Adrenal gland (tissue), 12 donors: Measurements from ENCODE around the gene CMTM4. TPM values are rescaled to one million over a fixed set of nuclear protein-coding genes. Genes with fewer than 3 reads are reported as not detected.
"Not testable (repeated sequence)": the region's sequence is repeated elsewhere in the genome, so short reads cannot be mapped to it uniquely, and the experiment has no call there.

ENCODE experiments used
- DNase-seq, 7 donors: peaks; one replicate each; pipeline ENCODE4 v3.0.0-alpha.2; 2019 to 2020
- H3K27ac ChIP-seq, 5 donors: fragments of 200-600 bp; sonication (generic) in 4 of 5; 1 replicate in 3 of 5; 2 replicates in 2 of 5; pipeline versions ENCODE4 v1.5.1 to v1.8.0; 2016 to 2020; ENCODE audit warnings: mild to moderate bottlenecking in 1 of 5
- H3K27me3 ChIP-seq: fragments of 200-600 bp; 2 replicates; pipeline ENCODE4 v1.8.0; 2021
- H3K36me3 ChIP-seq, 2 donors: fragments of 200-600 bp; replicated peaks in 1 of 2; 1 replicate in 1 of 2; 2 replicates in 1 of 2; pipeline versions ENCODE4 v1.5.1 to v1.8.0; 2018 to 2022
- H3K4me1 ChIP-seq, 2 donors: fragments of 200-600 bp; replicated peaks in 1 of 2; 1 replicate in 1 of 2; 2 replicates in 1 of 2; pipeline versions ENCODE4 v1.5.1 to v1.8.0; 2018 to 2021
- H3K4me3 ChIP-seq, 4 donors: fragments of 200-600 bp; sonication (generic) in 3 of 4; one replicate each; pipeline ENCODE4 v1.5.1; 2016 to 2018
- H3K9me3 ChIP-seq, 3 donors: fragments of 200-600 bp; sonication (generic) in 1 of 3; replicated peaks in 1 of 3; 1 replicate in 2 of 3; 2 replicates in 1 of 3; pipeline versions ENCODE4 v1.5.1 to v1.8.0; 2016 to 2021
- CTCF ChIP-seq, 6 experiments: fragments of 450-650 bp in 4 of 6; fragments of 200-600 bp in 2 of 6; sonication (generic) in 1 of 6; IDR thresholded peaks; 1 replicate in 5 of 6; 2 replicates in 1 of 6; pipeline versions ENCODE4 v1.5.1 to v1.8.0; 2016 to 2021; ENCODE audit warnings: antibody characterized with exemption in 6 of 6, mild to moderate bottlenecking in 2 of 6, moderate library complexity in 1 of 6
- POLR2A ChIP-seq, 2 donors: fragments of 450-650 bp; IDR thresholded peaks; one replicate each; pipeline ENCODE4 v1.6.1; 2017; ENCODE audit warnings: antibody characterized with exemption in 2 of 2, mild to moderate bottlenecking in 2 of 2, moderate library complexity in 1 of 2
- WGBS, 4 donors: extraction: QIAGEN DNeasy Blood & Tissue Kit in 2 of 4; methylation state at CpG; one replicate each; pipeline versions ENCODE4 v1.1.5 to v1.1.7; 2013 to 2017; 5-methylcytosine and 5-hydroxymethylcytosine counted together
- intact Hi-C, 2 donors: fragments of 100-400 bp; cut with DNase I; formaldehyde crosslinking; loops; one replicate each; pipeline versions ENCODE4 v1.14.1 to v1.15.0; 2022 to 2023
- polyA plus RNA-seq, 3 donors: library from polyadenylated mRNA; stranded (reverse); fragments of 200-250 nt in 2 of 3; fragments of 350-450 nt in 1 of 3; fragmentation: Illumina TruSeq in 1 of 3; extraction: RNeasy Lipid Tissue Mini Kit (QIAGEN cat#74804) in 1 of 3; gene quantifications; one replicate each; pipeline ENCODE4 v1.2.3, GENCODE V29; 2013 to 2014
- total RNA-seq, 9 donors: library from RNA; depleted of rRNA in 4 of 9; stranded (reverse); fragments of >200 nt in 4 of 9; fragments of 120-200 nt in 1 of 9; fragmentation: NEBNext Ultra II Directional in 1 of 9; extraction: Animal tissue kit (Norgen Biotek cat#: 25700) in 1 of 9; gene quantifications; one replicate each; pipeline versions ENCODE4 v1.1.0 to v1.2.4, GENCODE V29; 2013 to 2023
- donor health status: healthy with polysubstance abuse.
- donor health status: Bipolar disorder and iron deficiency.
- donor health status: DM: yes; HTN: yes; CAD: no.
- donor health status: DM: no; HTN: no; CAD: no.
- donor health status: DM: no; HTN: no; CAD: no.
- donor health status: DM: yes; HTN: yes; CAD: no.

The CMTM4 gene
- total and polyA plus RNA-seq, 12 donors: 9.2 to 35.3 (median 20.0) TPM

- Histone ChIP-seq H3K36me3 (no peaks in the 10 kb centered on the region), H3K27me3 (no peaks in the 10 kb centered on the region), H3K4me3 (no peak overlapping the region), H3K9me3 (no peaks in the 10 kb centered on the region), H3K27ac (no peak overlapping the region), H3K4me1 (no peaks in the 10 kb centered on the region)
- intact Hi-C loops: no loop called here
- TF ChIP-seq POLR2A (IDR thresholded peaks at IDR 0.05): no peak
- no peak for TF ChIP-seq CTCF (IDR thresholded peaks at IDR 0.05)
- DNase-seq: no peak
- WGBS, 4 donors: 79 to 88% (median 82%) methylated on average over 5 of the region's 5 CpGs
Observed at GRCh38 chr16:66596986-66597848, 99.3 kb downstream of the CMTM4 start.

GRCh38 chr16:66596559-66596958, 100.0 kb downstream of the CMTM4 start:
- H3K27ac ChIP-seq, intact Hi-C loops, H3K36me3 ChIP-seq: not testable (repeated sequence)

GRCh38 chr16:66594739-66595138, 101.8 kb downstream of the CMTM4 start:
- 61 to 74% (median 66%) methylated on average over 7 of the region's 7 CpGs for WGBS, 4 donors
- DNase-seq: no peak
- H3K4me1 ChIP-seq: no peaks in the 10 kb centered on the region
- H3K36me3 ChIP-seq: no peaks in the 10 kb centered on the region
- no peak for TF ChIP-seq CTCF (IDR thresholded peaks at IDR 0.05)
- TF ChIP-seq POLR2A (IDR thresholded peaks at IDR 0.05): no peak
- H3K27me3 ChIP-seq: no peaks in the 10 kb centered on the region
- no peak overlapping the region for H3K4me3 ChIP-seq
- no peaks in the 10 kb centered on the region for H3K9me3 ChIP-seq
- intact Hi-C loops: no loop called here
- no peak overlapping the region for H3K27ac ChIP-seq

More at GRCh38 chr16:66596559-66596958, 100.0 kb downstream of the CMTM4 start:
- not testable (repeated sequence) for H3K4me3 ChIP-seq, H3K4me1 ChIP-seq, H3K27me3 ChIP-seq, DNase-seq, H3K9me3 ChIP-seq
- 91 to 100% (median 97%) methylated on average over 4 of the region's 4 CpGs for WGBS, 4 donors

- TF ChIP-seq CTCF (IDR thresholded peaks at IDR 0.05) (no peak), POLR2A (IDR thresholded peaks at IDR 0.05) (no peak)
- Histone ChIP-seq H3K27ac (no peak overlapping the region), H3K4me3 (no peak overlapping the region), H3K9me3 (no peaks in the 10 kb centered on the region), H3K27me3 (no peaks in the 10 kb centered on the region), H3K36me3 (no peaks in the 10 kb centered on the region), H3K4me1 (no peaks in the 10 kb centered on the region)
- intact Hi-C loops: no loop called here
- DNase-seq: no peak
- 94 to 99% (median 97%) methylated on average over 3 of the region's 3 CpGs for WGBS, 4 donors
Observed at GRCh38 chr16:66592814-66593213, 103.7 kb downstream of the CMTM4 start.

- peak in 1 of 7 donors; percentile 14 for DNase-seq
- Histone ChIP-seq H3K27me3 (no peaks in the 10 kb centered on the region), H3K9me3 (no peaks in the 10 kb centered on the region), H3K4me1 (no peaks in the 10 kb centered on the region), H3K36me3 (no peaks in the 10 kb centered on the region), H3K27ac (no peak overlapping the region), H3K4me3 (no peak overlapping the region)
- 83 to 91% (median 87%) methylated on average over 3 of the region's 3 CpGs for WGBS, 4 donors
- intact Hi-C loops: no loop called here
- no peak for TF ChIP-seq CTCF (IDR thresholded peaks at IDR 0.05)
- TF ChIP-seq POLR2A (IDR thresholded peaks at IDR 0.05): no peak
Observed at GRCh38 chr16:66592241-66592640, 104.3 kb downstream of the CMTM4 start.
